M059J (cell line): ENCODE results near the gene ZIC3. TPM values are rescaled to one million over a fixed set of nuclear protein-coding genes. Genes with fewer than 3 reads are reported as not detected.

Experiments
- DNase-seq: peaks from one replicate; pipeline ENCODE4 v3.0.0-alpha.2; 2012; ENCODE audit warnings: low read depth
- total RNA-seq: library from RNA; depleted of rRNA; stranded (reverse); fragments of >200 nt; shearing (Covaris generic); gene quantifications from 2 replicates; pipeline ENCODE4 v1.2.3, GENCODE V29; 2014

Gene ZIC3
- total RNA-seq, 1 experiment from 2014 or later, result not detected

DNA sequence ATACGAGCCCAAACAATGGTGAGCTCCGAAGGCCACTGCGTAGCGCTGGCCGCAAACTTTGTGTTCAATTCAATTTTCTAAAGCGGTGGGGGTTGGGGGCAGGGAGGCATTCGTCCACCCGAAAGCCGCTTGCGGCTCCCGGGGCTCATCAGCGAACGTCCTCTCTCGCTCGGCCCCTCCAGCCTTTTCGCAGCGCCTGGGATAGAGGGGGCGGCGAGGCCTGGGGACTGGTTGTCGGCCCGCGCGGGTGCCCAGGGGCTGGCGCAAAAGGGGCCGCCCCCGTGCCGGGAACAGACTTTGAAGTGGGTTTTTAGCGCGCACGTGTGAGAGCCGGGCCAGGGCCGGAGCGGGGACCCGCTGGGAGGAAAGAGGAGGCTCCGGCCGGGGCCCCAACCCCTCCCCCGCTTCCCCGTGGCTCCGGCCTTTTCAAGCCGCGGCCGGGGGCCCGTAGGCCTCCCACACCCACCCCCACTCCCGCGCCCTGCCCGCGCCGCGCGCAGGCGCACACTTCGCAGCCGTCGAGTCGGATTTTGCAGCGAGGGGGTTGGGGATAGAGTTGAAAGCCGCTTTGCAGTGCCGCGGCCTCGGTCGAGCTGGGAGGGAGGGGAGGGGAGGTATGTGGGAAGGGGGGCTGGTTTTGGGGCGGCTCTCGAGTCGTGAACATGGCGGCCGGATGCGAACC lies 8.3 kb downstream of the ZIC3 start:
- DNase-seq, result no peak

DNA sequence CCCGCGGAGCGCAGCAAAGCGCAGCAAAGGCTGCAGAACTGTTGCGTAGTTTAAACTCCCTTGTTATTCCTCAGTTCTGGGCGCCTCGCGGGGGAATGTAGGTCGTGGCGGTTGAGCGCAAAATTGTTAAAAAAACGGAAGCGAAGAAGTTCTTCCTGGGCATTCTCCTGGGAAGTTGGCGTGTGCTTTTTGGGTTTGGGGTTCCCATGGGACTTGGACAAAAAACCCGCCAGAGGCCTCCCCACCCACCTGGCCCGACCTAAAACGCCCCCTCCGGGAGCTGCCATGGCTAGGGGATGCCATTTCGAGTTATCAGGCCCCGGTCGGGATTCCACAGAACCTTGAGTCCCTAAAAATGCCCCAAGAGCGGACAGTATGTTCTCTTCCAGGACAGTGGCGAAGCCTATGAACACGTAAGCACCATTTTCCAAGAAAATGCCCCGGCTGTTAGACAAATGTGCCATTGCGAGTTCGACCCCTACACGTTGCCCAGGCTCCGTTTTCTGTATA lies 8.9 kb downstream of the ZIC3 start:
- DNase-seq, result no peak

DNA sequence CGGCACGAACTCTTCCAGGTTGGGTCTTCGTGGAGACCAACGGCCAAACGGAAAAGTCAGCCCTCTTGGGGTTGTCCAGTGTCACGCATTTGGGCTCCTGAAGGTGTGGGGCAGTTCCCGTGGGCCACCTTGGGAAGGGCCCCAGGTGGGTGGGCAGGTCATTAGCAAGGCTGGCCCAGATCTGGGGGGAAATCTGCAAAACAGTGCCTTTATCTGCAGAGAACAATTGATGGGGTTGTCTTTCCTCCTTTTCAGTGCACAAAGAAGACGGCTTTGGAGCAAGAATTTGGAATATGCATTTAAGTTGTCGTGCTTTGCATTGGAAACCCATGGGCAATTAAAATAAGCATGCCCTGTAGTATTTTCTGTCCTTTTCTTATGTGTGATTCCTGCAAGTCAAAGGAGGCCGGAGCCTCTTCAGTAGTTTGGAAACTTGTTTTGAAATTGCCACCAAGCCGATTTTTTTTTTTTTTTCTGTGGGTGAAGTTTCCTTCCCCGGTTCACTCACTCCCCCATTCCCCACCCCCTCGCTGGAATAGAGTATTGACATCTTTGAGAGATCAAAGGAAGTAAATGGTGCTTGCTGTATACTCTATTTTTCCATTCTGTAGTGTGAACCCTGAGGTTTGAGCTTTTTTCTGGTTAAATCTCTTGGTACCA lies 9.8 kb downstream of the ZIC3 start:
- no peak for DNase-seq

DNA sequence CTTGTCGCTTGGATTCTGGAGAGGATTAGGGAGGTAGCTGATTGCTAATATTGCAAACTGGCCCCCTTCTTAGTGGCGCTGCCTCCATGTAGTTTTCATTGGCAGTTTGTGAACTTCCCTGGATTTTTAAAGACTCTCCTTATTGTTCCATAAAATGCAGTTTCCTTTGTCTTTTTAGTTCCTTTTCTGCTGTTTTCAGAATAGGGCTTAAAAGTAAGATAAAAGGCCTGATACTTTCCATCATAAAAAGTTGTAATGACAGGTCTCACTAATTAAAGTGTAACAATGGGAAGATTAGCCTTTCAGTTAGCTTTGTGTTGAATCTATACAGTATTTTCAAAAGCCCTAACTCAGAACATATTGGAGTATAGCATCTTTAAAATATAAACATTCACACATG lies 21.2 kb downstream of the ZIC3 start:
- no peak for DNase-seq

DNA sequence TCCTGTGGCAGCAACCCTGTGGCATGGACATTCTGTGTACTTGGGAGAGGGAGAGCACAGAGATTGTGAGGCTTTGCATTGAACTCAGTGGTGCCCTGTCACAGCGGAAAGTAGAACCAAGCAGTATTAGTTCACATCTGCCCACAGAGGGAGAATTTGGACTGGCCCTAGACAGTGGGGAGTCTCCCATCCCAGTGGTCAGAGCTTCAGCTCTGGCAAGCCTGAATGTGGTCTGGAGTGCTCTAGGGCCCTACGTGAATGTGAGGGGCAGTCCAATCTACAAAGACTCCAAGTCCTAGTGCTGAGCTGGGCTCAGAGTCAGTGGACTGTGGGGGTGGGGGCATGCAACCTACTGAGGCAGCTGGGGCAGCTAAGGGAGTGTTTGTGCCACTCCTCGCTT lies 34.8 kb downstream of the ZIC3 start:
- DNase-seq, result no peak
